Fibroblast of pulmonary artery (primary cell): ENCODE data around the gene TRIML1.

Experiments
- DNase-seq: peaks from one replicate; pipeline ENCODE4 v3.0.0-alpha.2; 2010; ENCODE audit warnings: low read depth
- H3K4me3 ChIP-seq: replicated peaks from 2 replicates; pipeline ENCODE4 v1.5.1; 2011; ENCODE audit warnings: low read depth, mild to moderate bottlenecking, control low read depth, low read length, moderate library complexity
- CTCF ChIP-seq: IDR thresholded peaks from 2 replicates; pipeline ENCODE4 v1.5.1; 2011; ENCODE audit warnings: mild to moderate bottlenecking, control low read depth, low read length, inconsistent platforms; ENCODE audit errors: missing control alignments

TRIML1 gene

GRCh38 chr4:188190461-188190860, 51.2 kb downstream of the TRIML1 start:
- no peak for DNase-seq
- no peak for TF ChIP-seq CTCF
- H3K4me3 ChIP-seq, result no peak overlapping the region

- no peak for TF ChIP-seq CTCF
- H3K4me3 ChIP-seq, result no peak overlapping the region
- no peak for DNase-seq
Measured at GRCh38 chr4:188194421-188194820, 55.2 kb downstream of the TRIML1 start.

DNA sequence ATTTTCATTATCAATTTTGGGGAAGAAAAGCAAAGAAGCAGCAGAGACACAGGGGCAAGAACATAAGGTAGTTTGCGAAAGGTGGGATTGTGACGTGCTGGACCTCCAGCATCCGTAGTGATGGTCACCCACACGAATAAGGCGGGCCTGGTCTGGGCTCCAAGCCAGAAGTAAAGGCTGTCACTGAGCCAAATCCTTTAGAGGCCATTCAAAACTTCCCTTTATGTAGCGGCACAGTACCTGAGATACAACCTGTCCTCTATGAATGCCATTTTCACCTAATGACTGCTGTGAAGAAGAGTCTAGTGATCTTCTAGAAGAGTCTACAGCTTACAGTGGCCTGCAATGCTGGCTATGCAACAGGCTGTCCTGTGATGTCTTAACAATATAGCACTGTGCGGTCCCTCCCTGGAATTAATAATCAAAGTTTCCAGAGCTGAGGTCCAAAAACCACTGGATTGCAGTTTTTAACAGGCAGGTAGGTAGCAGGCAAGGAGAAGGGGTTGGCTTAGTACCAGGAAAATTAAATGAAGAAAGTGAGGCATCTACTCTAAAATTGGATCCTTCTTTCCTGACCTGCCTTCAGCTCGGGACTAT, 56.2 kb downstream of the TRIML1 start:
- no peak overlapping the region for H3K4me3 ChIP-seq
- no peak for TF ChIP-seq CTCF

DNA sequence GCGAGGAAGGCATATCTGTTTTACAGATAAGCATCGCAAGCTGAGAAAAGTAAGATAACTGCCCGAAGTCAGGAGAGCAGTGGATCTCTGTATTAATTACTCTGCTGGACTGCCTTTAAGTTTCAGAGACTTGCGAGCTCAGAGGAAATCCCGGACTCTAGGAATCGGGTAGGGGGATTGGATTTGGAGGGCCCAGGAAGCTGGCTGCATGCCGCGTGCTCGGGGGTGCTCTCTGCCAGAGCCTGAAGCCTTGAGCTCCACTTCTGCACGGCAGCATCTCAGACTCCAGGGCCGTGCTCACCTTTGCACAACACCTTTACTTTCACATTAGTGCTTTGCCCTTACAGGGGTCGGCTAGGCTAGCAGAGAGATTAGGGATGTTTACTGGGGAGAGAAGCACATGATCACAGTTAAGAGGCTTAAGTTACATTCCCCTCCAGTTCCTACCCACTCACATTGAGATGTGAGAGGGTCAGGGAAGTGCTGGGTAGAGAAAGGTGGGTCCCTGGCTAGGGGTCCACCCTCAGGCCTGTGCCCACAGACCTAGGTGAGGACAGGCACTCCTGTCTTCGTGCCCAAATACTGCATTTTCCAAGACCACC, 57.0 kb downstream of the TRIML1 start:
- no peak for DNase-seq
- H3K4me3 ChIP-seq, result no peak overlapping the region
- no peak for TF ChIP-seq CTCF

More for the DNA sequence above, 56.2 kb downstream of the TRIML1 start:
- DNase-seq, result no peak
